GM19467 (cell line): Measurements from ENCODE around the gene FRMD4B.

Experiments
- ATAC-seq: cut with Tn5 transposase; IDR thresholded peaks from one replicate; pipeline ENCODE4 v1.9.1; 2021; ENCODE audit warnings: mild to moderate bottlenecking, moderate library complexity; ENCODE audit not compliant: unreplicated experiment

The FRMD4B gene

DNA sequence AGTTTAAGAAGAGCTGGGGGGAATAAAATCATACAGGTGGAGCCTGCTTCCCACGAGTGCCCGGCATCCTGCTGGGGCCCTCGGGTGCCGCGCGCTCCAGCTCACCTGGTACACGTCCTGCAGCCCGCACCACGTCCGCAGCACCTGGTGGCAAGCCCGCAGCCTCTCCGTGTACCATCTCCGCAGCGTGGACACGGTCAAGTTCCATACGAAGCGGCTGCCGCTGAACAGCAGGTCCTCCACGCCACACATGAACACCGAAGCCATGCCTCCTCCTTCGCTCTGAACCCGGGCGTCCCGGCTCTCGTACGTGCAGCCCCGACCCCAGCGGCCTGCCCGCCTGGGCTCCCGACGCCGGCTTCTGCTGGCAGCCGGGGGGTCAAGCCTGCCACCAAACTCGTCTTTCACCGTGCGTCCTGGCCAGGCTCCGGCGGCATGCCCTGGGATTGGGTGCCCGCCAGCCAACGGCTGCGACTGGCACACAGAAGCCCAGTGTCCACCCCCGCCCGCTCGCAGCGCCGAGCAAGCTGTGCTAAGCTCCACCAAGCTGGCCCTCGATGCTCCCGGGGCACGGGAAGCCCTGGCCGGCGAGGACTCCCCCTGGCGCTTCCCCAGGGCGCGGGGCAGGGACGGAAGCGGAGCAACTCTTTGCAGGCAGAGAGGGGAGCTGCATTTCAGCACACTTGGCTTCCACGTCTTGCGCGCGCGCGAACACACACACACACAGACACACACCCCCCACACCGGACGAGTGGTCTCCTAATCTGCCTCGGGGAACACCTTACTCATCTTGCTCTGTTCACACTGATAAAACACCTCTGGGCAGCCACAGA is at the start of gene FRMD4B:
TSS of gene FRMD4B (minus strand) at position 366 of the 833 bp plus-strand sequence. CDS start at position 267, 99 bp downstream.
- no peak for ATAC-seq

DNA sequence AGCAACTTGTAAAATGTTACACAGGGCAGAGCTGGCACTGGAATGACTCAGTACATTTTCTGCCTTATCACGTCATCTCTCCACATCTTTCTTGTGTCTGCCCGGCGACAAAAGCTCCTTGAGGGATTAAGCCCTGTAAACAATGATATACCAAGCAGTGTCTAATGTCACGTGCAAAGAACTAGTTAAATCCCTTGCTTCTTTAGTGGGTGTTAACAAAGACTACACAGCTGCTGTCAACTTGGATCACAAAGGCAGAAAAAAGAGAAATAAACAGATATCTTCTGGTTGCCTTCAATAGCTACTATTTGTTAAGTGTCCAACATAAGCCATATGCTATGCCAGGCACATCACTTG is 48.1 kb upstream of the FRMD4B start:
- ATAC-seq = no peak

DNA sequence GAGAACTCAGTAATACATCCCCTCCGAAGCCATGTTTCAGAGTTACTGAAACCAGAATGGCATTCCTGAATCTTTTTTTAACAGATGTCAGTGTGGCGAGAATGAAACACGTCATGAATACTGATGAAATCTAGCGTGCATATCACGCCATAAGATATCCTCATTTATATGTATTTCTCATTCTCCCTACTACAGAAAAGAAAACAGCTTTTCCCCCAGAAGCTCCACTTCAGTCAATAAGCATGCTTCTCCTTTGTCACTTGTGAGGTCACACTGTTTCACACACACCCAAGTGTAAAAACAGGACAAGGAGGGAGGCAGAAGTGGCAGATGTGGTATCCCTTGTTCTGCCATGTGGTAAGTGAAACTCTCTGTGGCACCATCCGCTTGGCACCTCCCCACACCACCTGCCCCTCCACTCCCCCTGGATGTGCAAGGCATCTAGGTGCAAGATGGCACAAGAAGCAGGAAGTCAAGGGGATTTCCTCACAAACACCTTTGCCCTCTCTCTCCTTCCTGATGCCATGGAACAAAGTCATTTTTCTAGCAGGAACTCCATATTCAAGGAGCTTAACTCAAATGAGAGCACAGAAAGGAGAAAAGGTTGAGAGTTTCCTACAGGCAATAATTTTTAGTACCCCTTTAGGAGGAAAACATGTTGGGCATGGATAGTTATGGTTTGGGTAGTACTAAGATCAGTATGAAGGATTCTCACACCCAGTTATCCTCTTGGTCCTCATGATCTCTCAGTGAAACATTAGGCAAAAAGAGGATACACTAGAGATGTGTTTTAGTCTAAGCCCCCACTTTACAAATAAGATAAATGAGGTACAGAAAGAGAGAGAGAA is 47.5 kb upstream of the FRMD4B start:
- no peak for ATAC-seq

DNA sequence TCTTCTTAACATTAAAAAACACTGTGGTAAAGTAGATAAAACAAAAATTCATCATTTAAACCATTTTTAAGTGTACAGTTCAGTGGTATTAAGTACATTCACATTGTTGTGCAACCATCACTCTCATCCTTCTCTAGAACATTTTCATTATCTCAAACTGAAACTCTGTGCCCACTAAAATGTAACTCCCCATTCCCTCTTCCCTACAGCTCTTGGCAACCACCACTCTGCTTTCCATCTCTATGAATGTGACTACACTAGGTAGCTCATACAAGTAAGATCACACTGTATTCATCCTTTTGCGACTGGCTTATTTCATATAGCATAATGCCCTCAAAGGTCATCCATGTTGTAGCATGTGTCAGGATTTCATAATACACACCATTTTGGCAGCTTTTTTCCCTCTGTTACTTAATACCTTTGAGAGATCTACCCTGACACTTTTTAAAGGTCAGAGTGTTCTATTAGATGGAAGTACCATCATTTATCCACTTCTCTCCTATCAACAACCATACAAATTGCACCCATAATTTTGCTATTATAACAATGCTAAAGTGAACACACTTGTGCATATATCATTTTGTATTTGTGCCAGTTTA is 42.9 kb upstream of the FRMD4B start:
- ATAC-seq = no peak

DNA sequence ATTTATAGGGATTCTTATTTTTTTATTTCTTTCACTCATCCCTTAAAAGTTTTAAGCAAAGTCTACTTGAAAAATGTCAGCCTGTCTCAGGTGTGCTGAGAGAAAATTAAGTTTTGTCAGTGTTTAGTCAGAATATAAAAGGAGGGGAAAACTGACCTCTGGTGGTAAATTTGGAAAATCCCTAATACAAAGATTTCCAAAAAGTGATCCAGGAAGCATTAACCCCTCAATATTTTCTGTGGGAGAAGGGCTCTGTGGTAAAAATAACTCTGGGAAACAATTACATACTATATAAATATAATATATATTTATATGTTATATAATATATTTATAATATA is 41.0 kb upstream of the FRMD4B start:
- ATAC-seq = no peak

DNA sequence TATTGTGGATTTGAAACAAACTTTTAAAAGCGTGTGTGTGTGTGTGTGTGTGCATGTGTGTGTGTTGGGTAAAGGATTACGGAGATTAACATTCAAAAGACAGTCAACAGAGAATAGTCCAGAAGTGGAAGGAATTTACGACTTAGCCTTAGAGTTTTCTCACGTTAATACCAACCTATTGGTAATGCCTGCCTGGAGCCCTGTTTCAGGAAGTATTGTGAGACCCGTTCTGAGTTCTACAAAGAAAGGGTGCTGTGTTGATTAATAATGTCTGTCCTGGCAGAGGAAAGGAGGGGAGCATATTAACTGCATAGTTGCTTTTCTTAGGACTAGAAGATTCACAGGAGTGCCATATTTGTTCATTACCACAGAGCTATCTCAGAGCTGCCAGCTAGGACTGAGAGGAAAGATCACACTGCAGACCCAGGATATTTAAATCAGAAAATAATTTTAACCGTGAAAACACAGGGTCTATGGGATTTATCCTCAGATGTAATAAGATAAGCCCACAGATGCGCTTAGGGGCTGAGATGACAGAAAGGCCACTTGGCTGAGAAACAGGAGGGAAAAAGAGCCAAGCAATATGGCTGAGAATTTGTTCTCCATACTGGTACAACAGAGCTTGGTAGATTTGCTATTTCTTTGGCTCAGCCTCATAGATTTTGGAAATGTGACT is 40.5 kb upstream of the FRMD4B start:
- ATAC-seq = no peak

DNA sequence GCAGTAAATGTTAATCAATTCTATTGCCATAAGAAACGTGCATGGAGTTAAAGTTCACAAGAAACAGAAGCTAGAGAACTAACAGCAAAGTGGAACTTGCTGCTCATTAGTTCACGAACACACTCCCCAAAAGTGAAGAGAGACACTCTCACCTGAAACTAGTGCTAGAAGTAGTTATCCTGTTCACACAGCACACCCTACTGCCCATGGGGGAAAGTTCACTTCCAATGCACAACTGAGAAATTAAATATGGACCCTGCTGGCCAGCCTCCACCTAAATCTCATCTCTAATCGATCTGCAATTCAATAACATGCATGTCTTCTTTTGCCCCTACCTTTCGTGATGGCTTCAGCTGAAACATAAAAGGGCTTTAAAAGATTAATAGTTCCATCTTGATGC is 39.4 kb upstream of the FRMD4B start:
- ATAC-seq = peak; percentile 85

DNA sequence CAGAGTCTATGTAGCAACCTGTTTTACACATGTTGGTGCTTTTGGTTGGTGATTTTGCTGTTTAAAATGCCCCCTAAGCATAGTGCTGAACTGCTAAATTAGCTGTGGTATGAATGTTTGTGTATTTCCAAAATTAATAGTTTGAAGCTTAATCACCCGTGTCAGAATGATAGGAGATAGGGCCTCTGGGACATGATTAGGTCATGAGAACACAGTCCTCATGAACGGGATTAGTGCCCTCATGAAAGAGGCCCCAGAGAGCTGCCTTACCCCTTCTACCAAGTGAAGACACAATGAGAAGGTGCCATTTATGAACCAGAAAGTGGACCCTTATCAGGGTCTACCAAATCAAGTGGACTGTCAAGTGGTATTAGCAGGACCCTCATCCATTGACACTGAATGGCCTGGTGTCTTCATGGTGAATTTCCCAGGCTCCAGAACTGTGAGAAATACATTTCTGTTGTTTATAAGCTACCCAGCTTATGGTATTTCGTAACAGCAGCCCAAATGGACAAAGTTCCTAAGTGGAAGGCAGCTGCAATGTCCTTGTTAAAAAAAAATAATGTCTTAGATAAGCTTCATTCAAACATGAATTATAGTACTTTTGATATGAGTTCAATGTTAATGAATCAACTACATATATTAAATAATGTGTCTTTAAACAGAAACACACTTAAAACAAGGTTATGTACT is 37.7 kb upstream of the FRMD4B start:
- no peak for ATAC-seq

DNA sequence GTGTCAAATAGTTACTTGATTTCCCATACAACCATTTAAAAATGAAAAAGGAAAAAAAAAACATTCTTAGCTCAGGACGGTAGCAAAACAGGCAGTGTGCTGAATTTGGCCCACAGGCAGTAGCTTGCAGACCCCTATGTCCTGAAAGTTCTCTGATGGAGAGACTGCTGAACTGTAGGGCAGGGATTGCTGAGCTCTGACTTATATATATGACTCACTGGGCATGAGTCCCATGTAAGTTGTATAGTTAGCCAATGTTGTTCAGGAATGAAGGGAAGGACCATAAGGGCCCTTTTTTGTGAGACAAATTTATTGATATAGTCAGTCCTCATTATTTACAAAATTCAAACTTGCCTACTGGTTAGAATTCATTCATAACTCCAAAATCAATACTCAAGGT is 36.9 kb upstream of the FRMD4B start:
- no peak for ATAC-seq

DNA sequence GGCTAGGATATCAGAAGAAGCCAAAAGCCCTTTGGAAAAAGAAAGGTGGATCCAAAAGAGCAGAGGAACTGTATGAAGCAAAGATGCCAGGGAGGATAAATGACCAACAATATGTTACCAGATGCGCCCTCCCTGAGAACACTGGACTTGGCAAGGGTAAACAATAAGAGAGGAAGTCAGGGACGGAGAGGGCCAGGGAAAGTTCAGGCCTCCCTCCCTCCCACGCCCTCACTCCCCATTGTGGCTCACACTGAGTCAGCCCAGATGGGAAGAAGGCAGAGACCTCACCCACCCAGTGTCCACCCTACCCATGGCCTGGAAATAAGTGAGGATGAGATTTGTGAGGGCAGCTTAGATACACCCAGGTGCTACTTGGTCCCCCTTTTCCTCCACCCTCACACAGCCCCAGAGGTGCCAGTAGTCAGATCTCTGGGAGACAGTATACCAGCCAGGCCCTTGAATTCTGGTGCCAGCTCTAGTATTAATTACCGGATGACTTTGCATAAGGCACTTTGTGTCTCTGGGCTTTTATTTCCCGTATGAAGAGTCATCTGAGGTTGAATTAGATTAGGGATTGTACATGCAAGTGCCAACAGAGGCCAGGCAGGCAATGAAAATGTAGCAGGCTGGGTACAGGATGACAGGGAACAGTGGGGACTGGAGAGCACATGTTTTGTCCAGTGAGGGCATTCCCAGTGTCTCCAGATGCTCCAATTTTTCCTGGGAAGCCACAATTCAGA is 35.1 kb upstream of the FRMD4B start:
- no peak for ATAC-seq

DNA sequence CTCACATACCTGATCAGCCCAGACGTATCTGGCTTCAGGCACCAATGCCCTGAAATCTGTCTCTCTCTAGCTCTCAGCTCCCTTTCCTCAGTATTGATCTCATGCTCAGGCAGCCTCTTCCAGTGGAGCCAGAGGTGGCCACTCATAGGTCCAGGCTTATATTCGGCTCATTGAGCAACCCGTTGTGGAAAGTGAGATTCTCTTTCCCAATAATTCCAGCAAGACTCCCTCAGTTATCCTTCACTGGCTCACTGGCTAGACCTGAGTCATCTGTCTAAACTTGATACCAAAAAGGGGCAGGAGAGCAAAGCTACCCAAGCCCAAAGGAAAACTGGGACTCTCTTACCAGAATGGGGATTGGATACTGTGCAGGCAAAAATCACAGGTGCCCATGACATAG is 33.4 kb upstream of the FRMD4B start:
- ATAC-seq = no peak

DNA sequence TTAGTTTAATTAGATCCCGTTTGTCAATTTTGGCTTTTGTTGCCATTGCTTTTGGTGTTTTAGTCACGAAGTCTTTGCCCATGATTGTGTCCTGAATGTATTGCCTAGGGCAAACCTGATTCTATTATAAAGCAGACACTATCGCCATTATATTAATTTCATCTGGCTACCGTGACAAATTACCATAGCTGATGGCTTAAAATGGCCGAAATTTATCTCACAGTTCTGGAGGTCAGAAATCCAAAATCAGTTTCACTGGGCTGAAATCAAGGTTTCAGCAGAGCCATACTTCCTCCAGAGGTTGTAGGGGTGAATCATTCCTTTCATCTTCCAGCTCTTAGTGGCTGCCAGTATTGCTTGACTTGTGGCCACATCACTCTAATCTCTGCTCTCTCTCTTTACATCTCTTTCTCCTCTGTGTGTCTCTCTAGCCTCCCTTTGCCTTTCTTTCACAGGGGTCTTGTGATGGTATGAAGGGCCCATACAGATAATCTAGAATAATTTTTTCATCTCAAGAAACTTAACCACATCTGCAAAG is 31.7 kb upstream of the FRMD4B start:
- no peak for ATAC-seq

DNA sequence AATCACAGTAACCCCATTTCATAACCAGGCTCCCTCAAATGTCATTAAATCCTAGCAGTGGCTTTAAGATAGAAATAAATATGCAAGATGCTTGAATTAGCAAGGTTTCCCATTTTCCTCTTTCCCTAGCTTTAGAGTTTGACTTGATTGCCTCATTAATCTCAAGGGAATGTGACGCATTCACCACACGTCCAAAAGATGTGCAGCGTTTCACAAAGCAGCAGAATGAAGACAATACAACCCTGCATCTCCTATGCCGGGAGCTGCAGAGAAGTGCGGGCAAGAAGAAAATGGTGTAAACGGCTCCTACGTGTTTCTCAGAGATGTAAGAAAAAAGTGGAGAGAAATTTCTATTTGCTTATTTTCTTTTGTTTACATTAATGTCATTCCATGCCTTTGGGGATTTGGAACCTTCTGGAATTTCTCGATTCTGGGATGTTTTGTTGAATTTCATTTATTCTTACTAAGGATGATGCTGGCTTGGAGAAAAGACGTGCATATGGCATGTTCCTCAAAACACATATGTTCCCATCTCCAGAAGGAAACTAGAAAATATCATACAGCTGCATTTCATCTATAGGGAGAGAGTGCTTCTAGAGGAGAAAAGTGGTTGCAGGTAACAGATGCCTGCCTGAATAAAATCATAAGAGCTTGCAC is 27.8 kb upstream of the FRMD4B start:
- ATAC-seq = no peak

DNA sequence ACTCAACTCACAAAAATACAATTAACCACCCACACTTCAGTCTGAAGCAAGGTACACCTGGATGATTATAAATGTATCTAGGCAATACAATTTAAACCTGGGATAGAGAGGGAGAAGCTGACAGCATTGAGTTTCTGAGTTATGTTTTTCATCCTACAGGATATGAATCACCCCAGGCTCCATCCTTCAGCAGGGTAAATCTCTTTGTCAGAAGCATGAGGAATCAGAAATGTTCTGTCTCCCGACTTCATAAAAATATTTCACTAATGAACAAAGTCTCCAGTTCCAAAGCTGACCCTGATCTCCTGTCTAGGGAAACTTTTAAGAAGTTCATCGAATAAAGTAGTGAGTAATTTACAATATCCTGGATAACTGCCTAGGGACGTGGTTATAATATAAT is 25.5 kb upstream of the FRMD4B start:
- ATAC-seq = no peak

DNA sequence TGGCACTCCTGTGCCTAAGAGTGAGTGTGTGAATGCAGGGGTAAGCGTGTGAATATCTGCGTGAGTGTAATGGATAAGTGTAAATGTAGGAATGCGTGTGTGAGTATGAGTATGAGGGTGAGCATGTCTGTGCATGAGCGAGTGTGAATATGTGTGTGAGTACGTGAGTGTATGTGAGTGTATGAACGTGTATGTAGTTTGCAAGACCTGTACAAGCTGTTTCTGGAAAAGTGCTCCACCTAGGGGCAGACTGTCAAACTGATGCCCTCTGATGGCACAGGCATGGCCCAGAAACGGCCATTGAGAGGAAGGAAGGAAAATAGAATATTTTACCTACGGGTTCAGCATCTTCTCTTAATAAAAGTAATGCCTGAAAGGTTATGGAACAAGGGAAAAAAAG is 24.4 kb upstream of the FRMD4B start:
- peak; percentile 99 for ATAC-seq

DNA sequence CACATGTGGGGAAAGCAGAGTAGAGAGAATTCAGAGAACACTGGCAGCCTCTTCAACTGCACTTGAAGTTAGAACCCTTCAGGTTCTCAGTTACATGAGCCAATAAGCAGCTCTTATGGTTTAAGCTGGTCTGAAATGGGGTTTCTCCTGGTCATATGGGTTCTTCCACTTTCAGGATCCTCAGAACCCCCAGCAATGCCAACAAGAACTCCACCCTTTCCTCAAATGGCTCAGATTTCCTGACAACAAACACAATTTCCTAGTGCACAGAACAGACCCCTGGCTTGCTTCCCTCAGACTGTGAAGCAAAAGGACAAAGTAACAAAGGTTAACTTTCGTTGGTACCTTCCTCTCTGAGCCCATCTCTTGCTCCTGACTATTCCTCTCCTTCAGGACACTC is 23.9 kb upstream of the FRMD4B start:
- no peak for ATAC-seq

DNA sequence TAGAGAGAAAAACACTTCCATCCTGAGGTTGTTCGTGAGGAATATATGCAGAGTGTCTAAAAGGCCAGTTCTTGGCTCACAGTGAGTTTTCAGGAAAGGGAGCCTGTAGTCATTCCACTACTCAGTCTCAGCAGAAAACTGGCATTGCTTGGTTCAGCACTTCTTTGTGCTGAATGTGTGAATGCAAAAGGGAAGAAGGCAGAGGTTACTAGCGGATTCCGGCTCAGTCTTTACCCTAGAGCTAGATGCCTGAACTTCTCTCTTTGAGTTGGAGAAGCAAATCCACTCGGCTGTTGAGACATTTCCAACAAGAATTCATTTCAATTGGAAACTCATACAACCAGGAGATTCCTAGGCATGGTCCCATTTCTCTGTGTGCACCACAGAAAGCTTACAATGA is 23.1 kb upstream of the FRMD4B start:
- no peak for ATAC-seq

DNA sequence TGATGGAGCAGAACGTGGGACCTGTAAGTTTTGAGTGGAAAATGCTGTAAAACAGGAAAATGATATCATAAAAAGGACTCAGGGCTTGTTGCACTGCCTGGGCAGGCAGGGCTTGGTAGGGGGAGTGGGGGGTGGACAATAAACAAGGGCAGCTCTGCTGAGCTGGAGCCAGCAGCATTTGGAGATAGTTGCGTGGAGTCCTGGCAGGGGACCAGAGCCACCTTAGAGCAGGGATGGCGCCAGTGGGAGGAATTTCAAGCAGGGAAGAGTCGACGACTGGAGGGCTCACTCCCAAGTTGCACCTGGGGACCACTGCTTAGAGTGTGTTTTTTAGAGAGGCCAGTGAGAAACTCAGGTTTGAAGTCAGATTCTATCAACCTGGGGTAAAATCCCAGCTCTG is 22.7 kb upstream of the FRMD4B start:
- ATAC-seq = no peak

DNA sequence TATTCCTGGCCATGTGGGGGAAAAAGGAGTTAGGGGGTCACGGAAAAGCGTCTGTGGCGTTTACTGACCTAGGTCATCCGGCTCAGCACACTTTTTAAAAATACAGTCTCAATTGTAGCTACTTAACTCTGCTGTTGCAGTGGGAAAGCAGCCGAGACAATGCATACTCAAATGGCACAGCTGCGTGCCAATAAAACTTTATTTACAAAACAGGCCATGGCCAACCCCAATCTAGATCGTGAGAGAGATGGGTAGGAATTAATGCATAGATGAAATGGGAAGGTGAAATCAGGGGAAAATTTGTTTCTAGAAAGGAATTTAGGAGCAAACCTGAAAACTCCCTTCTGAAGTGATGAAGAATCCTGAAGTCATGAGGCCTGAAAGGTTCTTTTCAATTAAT is 22.0 kb upstream of the FRMD4B start:
- ATAC-seq = no peak
